Subcutaneous adipose tissue (tissue), 4 donors: ENCODE results near the gene CLDN9. TPM values are rescaled to one million over a fixed set of nuclear protein-coding genes. Genes with fewer than 3 reads are reported as not detected.

Experiments
- total RNA-seq, 4 donors: library from RNA; depleted of rRNA; stranded (reverse); fragments of >200 nt; gene quantifications; one replicate each; pipeline ENCODE4 v1.1.0, GENCODE V29; 2016
- TF ChIP-seq, protein P1 (sequence below): fragments of 450-650 bp; IDR thresholded peaks from one replicate; pipeline ENCODE4 v1.5.1; 2016; ENCODE audit warnings: low read depth, mild to moderate bottlenecking, control low read depth, antibody characterized with exemption, moderate library complexity

The CLDN9 gene
- total RNA-seq, 4 donors from 2014 or later = 1.3 TPM; not detected in 3

DNA sequence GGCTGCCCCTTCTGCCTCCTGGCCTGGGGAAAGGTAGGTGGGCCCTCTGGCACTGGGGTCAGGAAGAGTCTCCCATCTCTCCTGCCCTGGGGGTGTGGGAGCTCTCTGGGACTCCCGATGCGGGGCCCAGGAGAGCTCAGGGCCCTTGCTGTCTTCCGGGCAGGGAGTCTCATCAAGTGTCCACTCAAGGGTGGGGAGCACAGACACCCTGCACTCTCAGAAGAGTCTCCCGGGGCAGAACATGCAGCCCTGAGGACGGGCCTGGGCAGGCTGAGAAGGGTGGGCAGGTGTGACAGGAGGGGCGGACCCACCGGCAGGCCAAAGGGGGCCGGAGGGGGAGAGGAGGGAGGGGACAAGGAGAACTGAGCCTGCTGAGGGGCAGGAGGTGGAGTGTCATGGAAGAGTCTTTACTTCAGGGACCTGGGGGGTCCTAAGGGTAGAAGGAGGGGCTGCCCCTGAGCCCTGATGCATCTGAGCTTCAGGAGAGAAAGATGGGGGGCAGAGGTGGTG, 24.1 kb upstream of the CLDN9 start:
- TF ChIP-seq, protein P1, sequence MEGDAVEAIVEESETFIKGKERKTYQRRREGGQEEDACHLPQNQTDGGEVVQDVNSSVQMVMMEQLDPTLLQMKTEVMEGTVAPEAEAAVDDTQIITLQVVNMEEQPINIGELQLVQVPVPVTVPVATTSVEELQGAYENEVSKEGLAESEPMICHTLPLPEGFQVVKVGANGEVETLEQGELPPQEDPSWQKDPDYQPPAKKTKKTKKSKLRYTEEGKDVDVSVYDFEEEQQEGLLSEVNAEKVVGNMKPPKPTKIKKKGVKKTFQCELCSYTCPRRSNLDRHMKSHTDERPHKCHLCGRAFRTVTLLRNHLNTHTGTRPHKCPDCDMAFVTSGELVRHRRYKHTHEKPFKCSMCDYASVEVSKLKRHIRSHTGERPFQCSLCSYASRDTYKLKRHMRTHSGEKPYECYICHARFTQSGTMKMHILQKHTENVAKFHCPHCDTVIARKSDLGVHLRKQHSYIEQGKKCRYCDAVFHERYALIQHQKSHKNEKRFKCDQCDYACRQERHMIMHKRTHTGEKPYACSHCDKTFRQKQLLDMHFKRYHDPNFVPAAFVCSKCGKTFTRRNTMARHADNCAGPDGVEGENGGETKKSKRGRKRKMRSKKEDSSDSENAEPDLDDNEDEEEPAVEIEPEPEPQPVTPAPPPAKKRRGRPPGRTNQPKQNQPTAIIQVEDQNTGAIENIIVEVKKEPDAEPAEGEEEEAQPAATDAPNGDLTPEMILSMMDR = no peak

GRCh38 chr16:2990891-2991290, 21.8 kb upstream of the CLDN9 start:
- TF ChIP-seq, protein P1 = no peak

DNA sequence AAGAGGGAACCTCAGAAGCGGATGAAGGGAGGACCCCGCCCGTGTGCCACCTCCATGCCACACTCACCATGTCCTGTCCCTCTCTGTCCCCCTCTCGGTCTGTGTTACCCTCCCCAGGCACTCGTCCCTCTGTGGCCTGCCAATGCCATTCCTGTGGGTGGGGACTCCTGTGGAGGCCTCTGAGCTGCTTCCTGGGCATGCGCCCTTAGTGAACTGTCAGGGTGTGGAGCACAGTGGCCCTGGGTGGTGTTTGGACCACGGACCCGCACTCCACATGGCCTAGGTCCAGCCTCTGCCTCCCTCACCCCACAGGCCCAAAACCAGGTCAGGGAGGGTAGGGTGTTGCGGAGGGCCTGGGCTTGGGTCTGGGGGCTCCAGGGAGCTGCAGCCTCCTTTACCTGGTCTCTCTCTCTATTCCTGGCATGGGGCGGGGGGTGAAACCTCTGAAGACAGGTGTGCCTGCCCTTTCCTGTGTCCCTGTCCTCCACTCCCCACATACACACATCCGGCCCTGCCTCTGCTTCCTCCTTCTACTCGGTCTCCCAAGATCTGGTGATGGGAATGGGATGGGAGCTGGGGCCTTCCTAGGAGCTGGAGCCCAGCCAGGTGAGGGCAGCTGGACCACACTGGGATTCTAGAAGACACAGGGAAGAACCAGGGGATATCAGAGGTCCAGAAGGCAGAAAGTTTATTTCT, 21.0 kb upstream of the CLDN9 start:
- TF ChIP-seq, protein P1 = no peak

- TF ChIP-seq, protein P1 = no peak
Observed at GRCh38 chr16:2992383-2993081, 20.2 kb upstream of the CLDN9 start.

GRCh38 chr16:2996298-2996697, 16.4 kb upstream of the CLDN9 start:
- TF ChIP-seq, protein P1 = no peak

DNA sequence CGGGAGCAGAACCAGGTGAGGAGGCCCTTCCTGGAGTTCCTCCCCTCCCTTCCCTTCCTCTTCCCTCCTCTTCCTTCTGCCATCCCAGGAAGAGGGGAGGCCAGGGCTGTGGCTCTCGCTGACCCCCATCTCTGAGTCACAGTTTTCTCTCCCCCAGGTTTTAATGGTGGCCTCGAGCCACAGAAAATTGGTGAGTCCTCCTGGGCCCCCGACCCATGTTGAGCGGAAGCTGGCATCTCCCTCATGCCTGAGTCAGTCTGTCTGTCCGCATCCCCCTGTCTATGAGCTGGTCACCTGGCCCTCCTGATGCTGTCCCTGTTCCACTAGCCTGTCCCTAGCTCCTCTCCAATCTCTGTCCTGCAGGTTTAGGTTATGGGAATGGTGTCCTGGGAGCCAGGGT, 12.8 kb upstream of the CLDN9 start:
- TF ChIP-seq, protein P1 = no peak

DNA sequence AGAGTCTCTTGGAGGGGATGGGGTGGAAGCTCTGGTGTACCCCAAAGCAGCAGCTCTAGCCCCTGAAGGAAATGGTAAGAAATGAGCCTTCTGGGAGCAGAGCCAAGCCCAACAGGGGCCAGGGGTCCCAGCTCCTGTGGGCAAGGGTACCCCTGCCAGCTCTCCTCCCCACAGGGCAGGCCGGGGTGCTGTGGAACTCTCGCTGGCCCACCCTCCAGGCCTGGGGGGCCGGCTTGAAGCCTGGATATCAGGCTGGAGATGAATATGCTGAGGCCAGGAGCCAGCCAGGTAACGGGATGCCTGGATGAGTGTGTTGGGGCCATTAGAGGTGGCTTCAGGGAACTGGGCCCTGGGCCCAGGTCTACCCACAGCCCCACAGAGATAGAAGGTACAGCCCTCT, 12.2 kb upstream of the CLDN9 start:
- TF ChIP-seq, protein P1 = no peak
